SK-N-SH (cell line): ENCODE data around the gene SLC34A2. TPM values are rescaled to one million over a fixed set of nuclear protein-coding genes. Genes with fewer than 3 reads are reported as not detected.

ENCODE experiments used
- CTCF ChIA-PET: fragments of 300-600, 350-600 bp; formaldehyde crosslinking; extraction: SDS; loops from one replicate; lab custom pipeline; 2021; lab: Yijun Ruan, JAX
- POLR2A ChIA-PET: fragments of 350-600 bp; sonication (Branson Sonifier 250); formaldehyde crosslinking; extraction: SDS; loops from one replicate; lab custom pipeline; 2020; ENCODE audit warnings: antibody characterized with exemption, inconsistent platforms; lab: Yijun Ruan, JAX
- DNase-seq: peaks from one replicate; pipeline ENCODE4 v3.0.0; 2012
- H2AFZ ChIP-seq: fragments of 200-600 bp; sonication (generic); 2 replicates; pipeline ENCODE4 v1.8.1; 2016; ENCODE audit warnings: antibody characterized with exemption, mild to moderate bottlenecking, low read depth
- H3F3A ChIP-seq: fragments of 200-600 bp; sonication (generic); replicated peaks from 2 replicates; pipeline ENCODE3; 2016; ENCODE audit warnings: antibody characterized with exemption, mild to moderate bottlenecking; ENCODE audit not compliant: insufficient read depth
- H3K27ac ChIP-seq, 2 experiments: fragments of 200-500 bp in 1 of 2; fragments of 200-600 bp in 1 of 2; sonication (Bioruptor generic) in 1 of 2; sonication (generic), shearing (Covaris generic) in 1 of 2; 2 replicates each; pipeline versions ENCODE4 v1.5.1 to v1.6.1; 2014 to 2016; ENCODE audit warnings: low read depth in 2 of 2, inconsistent platforms in 1 of 2, low read length in 1 of 2, mild to moderate bottlenecking in 1 of 2, mixed read lengths in 1 of 2
- H3K27me3 ChIP-seq: fragments of 200-600 bp; sonication (generic), shearing (Covaris generic); 2 replicates; pipeline ENCODE4 v1.6.1; 2016; ENCODE audit warnings: mixed run types; ENCODE audit not compliant: insufficient read depth
- H3K36me3 ChIP-seq, 2 experiments: fragments of 200-500 bp in 1 of 2; fragments of 200-600 bp in 1 of 2; sonication (Bioruptor generic) in 1 of 2; sonication (generic) in 1 of 2; replicated peaks in 1 of 2; 2 replicates each; pipeline versions ENCODE3 to v1.5.1; 2014 to 2016; ENCODE audit warnings: low read length in 1 of 2, mild to moderate bottlenecking in 1 of 2; ENCODE audit not compliant: insufficient read depth in 2 of 2, control insufficient read depth in 1 of 2
- H3K4me1 ChIP-seq, 2 experiments: fragments of 200-500 bp in 1 of 2; fragments of 200-600 bp in 1 of 2; sonication (Bioruptor generic) in 1 of 2; sonication (generic), shearing (Covaris generic) in 1 of 2; 2 replicates each; pipeline versions ENCODE4 v1.5.1 to v1.6.1; 2014 to 2016; ENCODE audit warnings: low read depth in 1 of 2, low read length in 1 of 2, mixed run types in 1 of 2; ENCODE audit not compliant: insufficient read depth in 2 of 2, control insufficient read depth in 1 of 2
- H3K4me2 ChIP-seq: fragments of 200-600 bp; sonication (generic), shearing (Covaris generic); 2 replicates; pipeline ENCODE4 v1.6.1; 2017; ENCODE audit warnings: mixed run types
- H3K4me3 ChIP-seq, 2 experiments: fragments of 200-500 bp in 1 of 2; fragments of 200-600 bp in 1 of 2; sonication (Bioruptor generic) in 1 of 2; sonication (generic), shearing (Covaris generic) in 1 of 2; 2 replicates each; pipeline versions ENCODE4 v1.5.1 to v1.8.1; 2014 to 2016; ENCODE audit warnings: low read depth in 2 of 2, inconsistent platforms in 1 of 2, low read length in 1 of 2, mild to moderate bottlenecking in 1 of 2, mixed read lengths in 1 of 2, moderate library complexity in 1 of 2
- H3K79me2 ChIP-seq: fragments of 200-600 bp; sonication (generic); 2 replicates; pipeline ENCODE4 v1.8.1; 2017; ENCODE audit warnings: mild to moderate bottlenecking; ENCODE audit not compliant: insufficient read depth
- H3K9ac ChIP-seq: fragments of 200-600 bp; sonication (generic); 2 replicates; pipeline ENCODE4 v1.6.1; 2017; ENCODE audit warnings: mixed run types
- H3K9me2 ChIP-seq: fragments of 200-600 bp; sonication (generic); 2 replicates; pipeline ENCODE4 v1.6.1; 2017; ENCODE audit warnings: mixed run types
- H3K9me3 ChIP-seq: fragments of 200-600 bp; sonication (generic); 2 replicates; pipeline ENCODE4 v1.6.1; 2017; ENCODE audit warnings: mixed run types, mild to moderate bottlenecking, moderate library complexity
- H4K20me1 ChIP-seq: fragments of 200-600 bp; sonication (generic); 2 replicates; pipeline ENCODE4 v1.6.1; 2017; ENCODE audit warnings: mild to moderate bottlenecking, mixed run types; ENCODE audit not compliant: insufficient read depth
- CHD2 ChIP-seq: fragments of 150-350 bp; IDR thresholded peaks from 2 replicates; pipeline ENCODE4 v1.6.1; 2018; ENCODE audit warnings: low read length; ENCODE audit not compliant: partially characterized antibody
- ELF1 ChIP-seq: IDR thresholded peaks from 2 replicates; pipeline ENCODE4 v1.4.0; 2012
- EP300 ChIP-seq, 2 experiments: IDR thresholded peaks; 2 replicates each; pipeline versions ENCODE4 v1.4.0 to v1.6.1; 2012; ENCODE audit warnings: borderline replicate concordance in 1 of 2, low read depth in 1 of 2, low read length in 1 of 2
- FOXJ3 ChIP-seq: sonication (generic); formaldehyde crosslinking; IDR thresholded peaks from 2 replicates; pipeline ENCODE4 v1.5.1; 2020; ENCODE audit warnings: mild to moderate bottlenecking, missing genetic modification reagents
- GABPA ChIP-seq: IDR thresholded peaks from 2 replicates; pipeline ENCODE4 v1.4.0; 2012; ENCODE audit warnings: low read depth, mild to moderate bottlenecking
- MEF2A ChIP-seq: IDR thresholded peaks from 2 replicates; pipeline ENCODE4 v1.4.0; 2012; ENCODE audit warnings: low read depth, borderline replicate concordance
- MXI1 ChIP-seq: IDR thresholded peaks from 2 replicates; pipeline ENCODE4 v1.6.1; 2012; ENCODE audit warnings: mild to moderate bottlenecking, low read depth, low read length, improper control_type of control experiment
- NFIC ChIP-seq: IDR thresholded peaks from 2 replicates; pipeline ENCODE4 v1.4.0; 2012; ENCODE audit warnings: borderline replicate concordance
- PBX3 ChIP-seq: IDR thresholded peaks from 2 replicates; pipeline ENCODE4; 2012
- POLR2AphosphoS5 ChIP-seq: IDR thresholded peaks from 2 replicates; pipeline ENCODE4 v1.6.1; 2012; ENCODE audit warnings: low read depth, low read length
- RAD21 ChIP-seq: IDR thresholded peaks from 2 replicates; pipeline ENCODE4 v1.6.1; 2012; ENCODE audit warnings: mild to moderate bottlenecking, low read length
- RXRA ChIP-seq: IDR thresholded peaks from 2 replicates; pipeline ENCODE4 v1.4.0; 2012; ENCODE audit warnings: low read depth, mild to moderate bottlenecking, borderline replicate concordance
- TAF1 ChIP-seq: IDR thresholded peaks from 2 replicates; pipeline ENCODE4 v1.6.1; 2012; ENCODE audit warnings: low read depth, mild to moderate bottlenecking, low read length, moderate library complexity, borderline replicate concordance
- TCF12 ChIP-seq: IDR thresholded peaks from 2 replicates; pipeline ENCODE4 v1.4.0; 2012
- TEAD4 ChIP-seq: IDR thresholded peaks from 2 replicates; pipeline ENCODE4 v1.4.0; 2012; ENCODE audit warnings: mild to moderate bottlenecking, borderline replicate concordance; ENCODE audit not compliant: insufficient read depth
- USF1 ChIP-seq: IDR thresholded peaks from 2 replicates; pipeline ENCODE4 v1.4.0; 2012; ENCODE audit warnings: low read depth, borderline replicate concordance
- YY1 ChIP-seq: IDR thresholded peaks from 2 replicates; pipeline ENCODE4 v1.4.0; 2012; ENCODE audit warnings: low read depth, mild to moderate bottlenecking
- ZBTB33 ChIP-seq: IDR thresholded peaks from 2 replicates; pipeline ENCODE4 v1.4.0; 2012; ENCODE audit warnings: low read depth, borderline replicate concordance
- WGBS: methylation state at CpG from one replicate; pipeline ENCODE4 v1.1.6; 2017; ENCODE audit warnings: low lambda C conversion rate; 5-methylcytosine and 5-hydroxymethylcytosine counted together
- polyA plus RNA-seq, 3 experiments: library from polyadenylated mRNA; depleted of rRNA; stranded (reverse); fragments of >200 nt; gene quantifications; 2 replicates each; pipeline ENCODE4 v1.2.3, GENCODE V29; 2012

SLC34A2 gene
- polyA plus RNA-seq, 1 of the 3 experiments (the other 2 are of a cell fraction): not detected

- Histone ChIP-seq H3K4me2 (no peak overlapping the region), H3K79me2 (no peaks in the 10 kb centered on the region), H3K9me3 (no peaks in the 10 kb centered on the region), H3K4me1 (no peaks in the 10 kb centered on the region), H3K27ac (no peak overlapping the region), H3K36me3 (no peaks in the 10 kb centered on the region), H3K27me3 (no peaks in the 10 kb centered on the region; the same call in 1 of the 2 replicates), H3K9me2 (no peaks in the 10 kb centered on the region), H3F3A (no peaks in the 10 kb centered on the region), H2AFZ (no peak overlapping the region), H4K20me1 (no peaks in the 10 kb centered on the region), H3K9ac (no peak overlapping the region), H3K4me3 (no peak overlapping the region)
- WGBS: 28% methylated on average over 6 of the region's 6 CpGs
- no peak for TF ChIP-seq GABPA
- TF ChIP-seq USF1: no peak
- no peak for TF ChIP-seq RAD21
- no peak for TF ChIP-seq MEF2A
- no peak for TF ChIP-seq CHD2
- TF ChIP-seq TEAD4: no peak
- TF ChIP-seq TCF12: no peak
- no peak for TF ChIP-seq YY1
- no peak for TF ChIP-seq TAF1
- TF ChIP-seq POLR2AphosphoS5: no peak
- TF ChIP-seq PBX3: no peak
- TF ChIP-seq FOXJ3: no peak
- no peak for TF ChIP-seq EP300 (IDR thresholded peaks at IDR 0.05; ENCODE audit: borderline replicate concordance in 1 of 2, low read depth in 1 of 2, low read length in 1 of 2)
- TF ChIP-seq ELF1: no peak
- no peak for TF ChIP-seq ZBTB33
- TF ChIP-seq RXRA: no peak
- no peak for TF ChIP-seq MXI1
- TF ChIP-seq NFIC: no peak
- ChIA-PET POLR2A (no interaction called here), CTCF (no interaction called here)
- no peak for DNase-seq
Observed at GRCh38 chr4:25614807-25615206, 40.8 kb upstream of the SLC34A2 start.
